Mesenchymal stem cell (in vitro differentiated cells and primary cell): Measurements from ENCODE around the gene NPBWR2. TPM values are rescaled to one million over a fixed set of nuclear protein-coding genes. Genes with fewer than 3 reads are reported as not detected.

Experiments used
- small RNA-seq: library from polyadenylated mRNA; stranded (forward); fragments of <200 nt; extraction: miRNeasy Mini kit (QIAGEN cat#:217004); gene quantifications from one replicate; pipeline ENCODE3, GENCODE V24; 2013; ENCODE audit warnings: low read depth

Gene NPBWR2

Small RNA genes lying within 50 kb of the gene (small RNA-seq; reads per million reads assigned to genes)
- gene AL355803.1 (not detected), gene MIR6813 (not detected)
